ENCODE measurements around the gene GLYATL1B.
"Not testable (repeated sequence)": the region's sequence is repeated elsewhere in the genome, so short reads cannot be mapped to it uniquely, and the experiment has no call there.

Gene GLYATL1B

DNA sequence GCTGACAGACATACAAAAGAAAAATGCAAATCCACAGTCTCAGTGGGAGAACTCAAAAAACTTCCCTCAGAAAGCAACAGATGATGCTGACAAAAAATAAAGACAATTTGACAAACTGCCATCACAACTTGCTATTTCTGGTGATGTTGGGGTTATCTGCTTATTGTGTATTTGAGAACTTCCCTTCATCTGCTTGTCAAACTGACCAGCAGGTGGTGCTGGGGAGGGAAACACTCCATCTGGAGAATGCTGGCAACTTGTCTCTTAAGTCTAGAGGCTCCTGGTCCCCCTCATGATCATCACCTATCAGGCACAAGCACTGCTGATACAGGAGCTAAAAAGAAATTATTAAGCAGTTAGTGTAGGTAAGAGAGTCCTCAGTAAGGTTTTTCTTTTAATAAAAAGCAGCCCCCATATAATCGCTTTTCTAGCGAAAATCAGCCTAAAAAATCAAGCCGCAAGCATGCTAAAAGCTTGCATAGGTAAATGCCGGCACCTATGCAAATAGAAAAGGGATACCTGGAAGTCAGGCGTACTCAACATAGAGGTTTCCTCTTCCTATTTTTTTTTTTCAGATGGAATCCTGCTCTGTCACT is 11.1 kb downstream of the GLYATL1B start:
- DNase-seq, result no peak

DNA sequence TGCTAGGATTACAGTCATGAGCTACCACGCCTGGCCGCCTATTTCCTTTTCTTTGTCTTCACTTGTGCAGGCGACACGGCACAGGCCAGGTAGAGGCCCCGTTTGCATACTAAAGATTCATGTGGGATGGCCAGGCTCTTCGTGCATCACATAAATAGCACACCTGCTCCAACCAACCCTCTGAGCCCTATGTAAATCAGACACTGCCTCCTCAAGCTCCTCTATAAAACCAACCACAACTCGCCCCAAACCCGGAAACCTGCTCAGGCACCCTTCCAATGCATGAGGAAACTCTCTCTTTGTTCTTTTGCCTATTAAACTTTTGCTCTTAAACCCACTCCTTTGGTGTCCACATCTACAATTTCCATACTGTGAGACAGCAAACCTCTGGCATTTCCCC is 11.8 kb downstream of the GLYATL1B start:
- not testable (repeated sequence) for DNase-seq

DNA sequence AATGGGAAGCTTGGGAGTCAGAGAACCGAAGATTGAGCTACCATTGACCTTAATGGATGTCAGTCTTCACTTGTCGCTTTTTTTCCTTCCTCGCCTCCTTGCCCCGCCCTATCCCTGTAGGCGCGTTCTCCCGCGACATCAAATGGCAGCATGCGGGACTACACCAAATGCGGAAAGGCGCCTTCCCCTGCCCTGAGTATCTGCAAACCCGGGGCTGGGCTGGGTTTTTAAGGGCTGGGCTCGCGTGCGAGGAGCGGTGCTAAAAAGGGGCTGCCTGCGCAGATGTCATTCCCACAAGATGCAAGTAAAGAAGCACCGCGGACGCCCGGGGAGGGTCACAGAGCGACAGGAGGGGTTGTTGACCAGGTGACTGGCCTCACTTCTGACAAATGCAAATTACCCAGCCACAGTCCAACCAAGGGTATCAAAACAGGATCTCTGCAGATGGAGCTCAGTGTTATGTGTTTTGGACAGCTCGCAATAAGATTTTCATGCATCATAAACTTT is 16.2 kb downstream of the GLYATL1B start:
- DNase-seq, result no peak

DNA sequence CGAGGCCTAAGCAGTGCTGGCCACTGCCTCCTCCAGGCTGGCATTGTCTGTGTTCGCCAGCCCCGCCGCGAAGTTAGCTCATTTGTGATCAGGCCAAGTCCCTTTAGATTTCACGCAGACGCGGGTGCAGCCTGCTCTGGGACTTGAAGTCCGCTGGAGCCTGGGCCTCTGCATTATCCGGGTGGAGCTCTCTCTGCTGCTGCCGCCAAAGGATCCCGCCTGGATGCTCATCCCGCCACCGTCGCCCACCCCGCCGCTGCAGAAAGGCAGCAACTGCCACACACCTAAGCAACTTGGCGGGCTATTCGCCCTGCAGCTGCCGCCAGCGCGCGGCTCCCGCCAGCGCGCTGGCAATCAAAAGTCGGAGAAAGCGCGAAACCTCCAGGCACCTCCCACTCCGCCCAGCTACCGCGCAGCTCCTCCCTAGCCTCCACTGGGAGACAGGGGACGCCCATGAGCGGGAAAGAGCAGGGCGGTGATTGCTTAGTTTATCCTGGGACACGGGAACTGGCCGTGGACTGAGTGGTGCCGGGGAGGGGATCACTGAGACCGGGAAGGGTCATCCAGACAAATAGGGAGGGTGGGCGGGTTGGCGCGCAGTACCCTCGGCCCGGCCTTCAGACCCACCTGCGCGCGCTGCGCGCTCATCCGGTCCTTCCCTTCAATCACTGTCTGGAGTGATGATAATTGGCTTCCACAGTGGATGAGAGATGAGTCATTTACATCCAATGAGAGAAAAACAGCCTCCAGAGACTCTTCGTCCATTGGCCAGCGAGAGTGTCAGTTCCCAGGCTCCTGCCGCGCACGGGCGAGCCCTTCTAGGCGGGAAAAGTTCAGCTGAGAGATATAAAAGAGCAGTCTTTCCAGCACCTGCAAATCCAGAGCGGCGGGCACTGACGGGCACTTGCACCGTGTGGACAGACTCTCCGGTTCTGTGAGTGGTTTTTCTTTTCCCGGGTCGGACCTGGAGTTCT is 20.5 kb downstream of the GLYATL1B start, which contains the start of gene FAM111B:
Gene FAM111B (plus strand): TSS at position 875 of the 974 bp plus-strand sequence. CDS start 2,389 bp downstream, outside the sequence.
- peak; percentile 97 for DNase-seq

DNA sequence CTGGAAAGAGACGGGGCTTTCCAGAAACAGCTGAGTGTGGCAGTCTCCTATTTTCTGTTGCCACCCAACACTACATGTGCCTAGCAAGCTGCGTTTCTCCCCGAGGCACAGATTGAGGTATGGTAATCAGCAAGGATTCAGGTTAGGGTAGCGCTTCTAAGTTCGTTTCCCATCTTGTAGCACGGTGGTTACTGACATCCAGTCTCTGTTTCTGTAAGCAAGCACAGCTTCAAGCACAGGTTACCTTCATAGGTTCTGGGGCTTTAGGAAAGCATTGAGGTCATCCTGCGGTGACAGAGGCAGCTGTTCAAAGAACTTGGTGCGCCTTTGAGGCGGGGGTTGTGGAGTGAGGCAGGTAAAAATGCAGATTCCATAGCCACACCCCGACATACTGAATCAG is 21.6 kb downstream of the GLYATL1B start:
- DNase-seq, result not testable (repeated sequence)

DNA sequence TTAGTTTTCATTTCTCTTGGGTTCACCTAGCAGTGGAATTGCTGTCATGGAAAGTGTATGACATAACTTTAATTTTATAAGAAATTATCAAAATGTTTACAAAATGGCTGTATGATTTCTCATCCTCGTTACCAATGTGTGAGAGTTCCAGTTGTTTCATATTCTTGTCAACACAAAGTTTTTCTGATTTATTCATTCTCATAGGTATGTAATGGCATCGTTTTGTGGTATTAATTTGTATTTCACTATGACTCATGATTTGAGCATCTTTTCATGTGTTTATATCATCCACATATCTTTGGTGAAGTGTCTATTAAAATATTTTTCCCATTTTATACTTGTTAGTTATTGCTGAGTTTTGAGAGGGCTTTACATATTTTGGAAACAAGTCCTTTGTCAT is 26.4 kb downstream of the GLYATL1B start:
- no peak for DNase-seq

DNA sequence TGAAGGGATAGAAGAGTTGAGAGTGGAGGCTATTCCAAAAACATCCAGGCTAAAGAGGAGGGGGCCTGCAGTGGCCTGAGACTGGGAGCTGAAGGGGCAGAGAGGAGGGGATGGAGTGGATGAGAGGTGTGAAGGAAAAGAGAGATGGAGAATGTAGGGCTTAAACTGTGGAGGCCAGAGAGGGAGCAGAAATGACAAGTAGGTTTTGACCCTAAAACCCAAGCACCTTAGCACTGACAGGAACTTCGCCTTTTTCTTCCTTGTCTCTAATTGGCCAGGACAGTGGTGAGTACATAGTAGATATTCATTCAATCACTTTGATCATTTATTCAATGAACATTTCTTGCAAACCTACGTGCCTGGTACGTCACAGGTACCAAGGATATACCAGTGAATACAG is 28.2 kb downstream of the GLYATL1B start:
- DNase-seq, result no peak

DNA sequence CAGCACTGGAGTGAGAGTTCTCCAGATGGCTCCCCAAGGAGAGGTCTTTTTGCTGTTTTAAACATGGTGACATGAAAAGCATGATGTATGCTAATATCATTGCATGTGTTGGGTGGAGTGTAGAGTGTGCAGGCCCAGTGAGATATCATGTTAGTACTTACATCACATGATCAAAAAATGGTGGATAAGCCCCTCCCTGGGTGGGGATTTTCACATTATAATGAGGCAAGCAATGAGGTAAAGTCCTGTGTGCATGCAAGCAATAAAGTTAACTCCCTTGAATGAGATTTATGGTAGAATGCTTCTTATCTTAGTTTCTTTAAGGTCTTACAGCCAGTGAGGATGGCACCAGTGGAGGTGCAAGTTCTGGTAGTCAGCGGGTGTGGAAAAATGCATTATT is 29.4 kb downstream of the GLYATL1B start:
- no peak for DNase-seq

DNA sequence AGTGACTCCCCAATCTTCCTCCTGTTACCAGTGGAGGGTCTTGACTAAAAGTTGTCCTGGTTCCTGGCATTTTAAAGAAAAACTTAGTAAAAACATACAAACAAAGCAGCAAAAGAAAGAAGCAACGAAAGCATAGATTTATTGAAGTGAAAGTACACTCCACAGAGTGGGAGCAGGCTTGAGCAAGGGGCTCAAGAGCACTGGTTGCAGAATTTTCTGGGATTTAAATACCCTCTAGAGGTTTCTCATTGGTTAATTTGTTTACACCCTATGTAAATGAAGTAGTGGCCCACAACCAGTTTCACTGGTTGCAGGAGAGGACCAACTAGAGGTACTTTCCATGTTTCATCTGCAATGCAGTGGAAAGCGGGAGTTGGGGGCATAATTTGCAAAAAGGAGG is 31.7 kb downstream of the GLYATL1B start:
- DNase-seq, result no peak

DNA sequence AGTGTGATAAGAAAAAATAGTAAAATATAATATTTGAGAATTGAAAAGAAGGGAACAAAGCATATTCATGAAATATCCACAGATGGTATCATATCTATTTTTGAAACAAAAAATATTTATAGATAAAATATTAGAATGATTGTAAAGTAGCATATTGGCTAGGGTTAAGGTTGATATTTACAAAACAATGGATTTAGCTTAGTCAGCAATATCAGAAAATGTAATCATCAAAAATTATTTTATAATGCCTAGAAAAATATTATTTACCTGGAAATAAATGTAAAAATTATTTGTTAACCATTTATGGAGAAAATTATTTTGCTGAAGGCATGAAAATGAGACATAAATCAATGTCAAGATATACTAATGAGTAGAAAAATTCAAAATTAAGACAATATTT is 33.7 kb downstream of the GLYATL1B start:
- no peak for DNase-seq

DNA sequence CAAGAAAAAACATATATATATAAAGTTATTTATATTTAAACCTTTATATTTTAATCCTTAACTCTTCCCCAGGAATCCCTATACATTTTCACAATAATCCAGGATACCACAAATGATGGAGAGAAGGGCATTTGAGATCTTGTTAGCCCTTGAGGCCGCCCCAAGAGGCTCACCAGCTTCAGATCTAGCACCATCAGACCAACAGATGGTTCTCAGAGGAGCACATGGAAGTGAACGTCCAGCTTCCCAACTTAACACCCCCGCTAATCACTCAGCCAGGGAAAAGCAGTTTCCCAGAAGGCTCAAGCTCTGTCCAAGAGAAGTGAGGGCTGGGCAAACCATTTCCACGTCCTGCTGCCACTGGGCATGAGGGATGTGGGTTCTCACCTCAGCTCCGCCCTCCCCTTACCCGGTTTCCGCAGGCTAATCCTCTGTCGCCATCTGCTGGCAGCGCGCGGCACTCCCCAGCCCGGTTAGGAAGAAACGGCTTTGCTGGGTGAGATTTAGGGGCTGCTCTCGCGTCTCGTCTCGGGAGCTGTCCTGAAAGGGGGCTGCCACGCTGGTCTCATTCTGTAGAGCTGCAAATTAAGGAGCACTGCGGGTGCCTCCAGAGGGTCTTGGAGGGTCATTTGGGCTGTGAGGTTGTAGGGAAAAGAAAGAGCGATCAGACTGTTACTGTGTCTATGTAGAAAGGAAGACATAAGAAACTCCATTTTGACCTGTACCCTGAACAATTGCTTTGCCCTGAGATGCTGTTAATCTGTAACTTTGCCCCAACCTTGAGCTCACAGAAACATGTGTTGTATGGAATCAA is 49.7 kb downstream of the GLYATL1B start:
- peak; percentile 56 for DNase-seq

DNA sequence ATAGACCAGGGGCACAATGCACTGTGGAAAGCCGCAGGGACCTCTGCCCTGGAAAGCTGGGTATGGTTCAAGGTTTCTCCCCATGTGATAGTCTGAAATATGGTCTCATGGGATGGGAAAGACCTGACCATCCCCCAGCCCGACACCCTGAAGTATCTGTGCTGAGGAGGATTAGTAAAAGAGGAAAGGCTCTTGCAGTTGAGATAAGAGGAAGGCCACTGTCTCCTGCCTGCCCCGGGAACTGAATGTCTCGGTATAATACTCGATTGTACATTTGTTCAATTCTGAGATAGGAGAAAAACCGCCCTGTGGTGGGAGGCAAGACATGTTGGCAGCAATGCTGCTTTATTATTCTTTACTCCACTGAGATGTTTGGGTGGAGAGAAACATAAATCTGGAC is 50.4 kb downstream of the GLYATL1B start:
- not testable (repeated sequence) for DNase-seq

DNA sequence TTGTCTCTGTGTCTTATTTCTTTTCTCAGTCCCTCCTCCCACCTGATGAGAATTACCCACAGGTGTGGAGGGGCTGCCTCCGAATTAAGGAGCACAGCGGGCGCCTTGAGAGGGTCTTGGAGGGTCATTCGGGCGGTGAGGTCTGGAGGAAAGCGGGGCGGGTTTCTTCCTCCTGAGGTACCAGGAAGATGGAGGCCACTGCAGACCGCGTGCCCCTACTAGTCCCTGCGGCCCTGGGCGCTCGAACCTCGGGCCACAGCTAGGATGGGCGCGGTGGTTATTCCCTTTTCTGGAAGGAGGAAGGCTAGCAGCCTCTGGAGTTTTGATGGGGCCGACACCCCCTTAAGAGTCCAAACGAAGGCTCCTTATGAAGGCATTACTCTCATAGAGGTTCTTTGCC is 51.1 kb downstream of the GLYATL1B start:
- DNase-seq, result no peak

DNA sequence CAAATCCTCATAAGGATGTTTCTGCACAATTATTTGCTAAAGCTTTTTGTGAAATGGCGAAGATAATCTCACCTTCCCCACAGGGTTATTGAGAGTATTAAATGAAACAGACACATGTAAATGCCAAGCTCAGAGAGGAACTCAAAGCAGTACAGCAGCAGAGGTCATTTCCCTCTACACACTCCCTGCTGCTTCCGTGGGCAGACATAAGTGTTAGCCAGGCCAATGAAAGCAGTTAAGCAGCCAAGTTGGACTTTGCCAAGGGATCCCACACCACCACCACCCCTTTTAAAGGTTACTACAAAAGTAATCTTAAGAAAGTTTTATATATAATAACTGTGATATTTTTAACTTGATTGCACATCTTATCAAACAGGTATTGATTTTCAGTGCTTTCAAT is 52.5 kb downstream of the GLYATL1B start:
- DNase-seq, result no peak

DNA sequence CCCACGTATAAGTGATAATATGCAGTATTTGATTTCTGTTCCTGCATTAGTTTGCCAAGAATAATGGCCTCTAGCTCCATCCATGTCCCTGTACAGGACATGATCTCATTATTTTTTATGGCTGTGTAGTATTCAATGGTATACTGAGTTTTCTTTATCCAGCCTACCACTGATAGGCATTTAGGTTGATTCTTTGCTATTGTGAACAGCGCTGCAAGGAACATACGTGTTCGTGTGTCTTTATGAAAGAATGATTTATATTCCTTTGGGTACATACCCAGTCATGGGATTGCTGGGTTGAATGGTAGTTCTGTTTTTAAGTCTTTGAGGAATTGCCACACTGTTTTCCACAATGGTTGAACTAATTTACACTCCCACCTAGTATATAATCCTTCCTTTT is 55.1 kb downstream of the GLYATL1B start:
- DNase-seq, result no peak

DNA sequence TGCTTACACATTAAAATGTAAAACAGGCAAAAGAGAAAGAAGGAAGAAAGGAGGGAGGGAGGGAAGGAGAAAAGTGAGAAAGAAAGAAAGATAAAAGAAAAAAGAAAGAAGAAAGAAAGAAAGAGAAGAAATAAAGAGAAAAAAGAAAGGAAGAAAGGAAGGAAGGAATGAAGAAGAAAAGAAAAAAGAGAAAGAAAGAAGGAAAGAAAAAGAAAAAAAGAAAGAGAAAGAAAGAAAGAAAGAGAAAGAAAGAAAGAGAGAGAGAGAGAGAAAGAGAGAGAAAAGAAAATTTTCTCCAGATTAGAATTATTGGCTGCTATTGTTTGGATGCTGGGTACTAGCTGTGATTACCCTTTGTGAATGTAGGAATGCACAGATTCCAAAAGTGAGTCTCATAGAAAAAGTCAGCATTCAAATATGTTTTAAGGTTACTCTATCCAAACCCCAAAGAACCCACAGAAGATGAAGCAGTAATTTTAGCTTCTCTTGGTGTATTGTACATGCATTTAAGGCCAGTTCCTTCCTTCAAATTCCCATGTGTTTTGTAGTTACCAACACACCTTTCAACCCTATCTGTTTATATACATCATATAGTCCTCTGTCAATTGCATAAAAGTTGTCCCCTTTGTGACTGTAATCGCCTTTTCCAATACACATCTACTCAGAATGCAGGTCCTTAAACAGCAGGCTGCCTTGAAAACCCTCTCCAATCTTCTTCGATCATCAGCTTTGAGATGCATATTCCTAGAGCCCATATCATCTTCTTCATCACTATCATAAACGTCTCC is 55.8 kb downstream of the GLYATL1B start:
- DNase-seq, result peak; percentile 33

DNA sequence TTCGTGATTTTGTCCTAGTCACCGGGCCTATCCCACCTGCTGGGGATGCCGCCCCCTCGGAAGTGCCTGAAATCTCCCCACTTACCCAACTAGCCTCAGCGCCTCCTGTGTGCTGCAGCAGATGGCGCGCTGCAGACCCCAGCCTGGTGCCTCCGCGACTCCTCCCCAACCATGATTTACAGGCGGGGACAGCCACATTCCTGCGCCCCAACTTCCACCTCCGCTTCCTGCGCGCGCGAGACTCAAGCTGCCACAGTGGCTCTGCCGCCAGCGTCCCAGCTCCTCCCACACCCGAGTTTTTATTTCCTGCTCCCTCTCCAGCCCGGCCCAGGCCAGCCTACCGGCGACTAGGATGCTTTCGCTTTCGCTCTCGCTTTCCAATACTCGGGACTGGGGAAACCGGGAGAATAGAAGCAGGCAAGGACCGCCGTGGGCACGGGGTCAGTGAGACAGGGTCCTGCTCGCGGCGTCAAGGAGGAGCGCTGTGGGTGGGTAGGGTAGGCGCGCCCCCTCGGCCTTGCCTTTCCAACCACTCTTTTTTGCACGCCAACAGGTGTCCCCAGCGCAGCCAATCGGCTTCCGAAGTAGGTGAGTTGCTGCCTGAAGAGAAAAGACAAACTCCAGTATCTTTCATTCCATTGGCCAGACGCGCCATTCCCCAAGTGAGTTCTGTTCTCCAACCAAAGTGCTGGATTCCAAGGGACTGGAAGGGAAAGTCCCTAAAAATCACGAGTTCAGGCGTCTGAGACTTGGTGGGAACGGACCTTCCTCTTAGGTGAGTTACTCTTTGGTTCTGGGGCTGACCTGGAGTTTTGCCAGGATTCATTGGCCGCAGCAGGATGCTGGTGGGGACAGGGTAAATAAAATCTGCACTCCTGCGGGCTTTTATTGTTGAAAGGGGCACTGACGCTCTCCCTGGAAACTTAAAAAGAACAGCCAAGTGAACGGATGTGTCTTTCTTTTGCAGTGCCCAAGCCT is 56.7 kb downstream of the GLYATL1B start, which contains the start of gene FAM111A:
Gene FAM111A (plus strand): TSS at position 327 of the 978 bp plus-strand sequence. CDS start 6,017 bp downstream, outside the sequence.
- DNase-seq, result peak; percentile 95

DNA sequence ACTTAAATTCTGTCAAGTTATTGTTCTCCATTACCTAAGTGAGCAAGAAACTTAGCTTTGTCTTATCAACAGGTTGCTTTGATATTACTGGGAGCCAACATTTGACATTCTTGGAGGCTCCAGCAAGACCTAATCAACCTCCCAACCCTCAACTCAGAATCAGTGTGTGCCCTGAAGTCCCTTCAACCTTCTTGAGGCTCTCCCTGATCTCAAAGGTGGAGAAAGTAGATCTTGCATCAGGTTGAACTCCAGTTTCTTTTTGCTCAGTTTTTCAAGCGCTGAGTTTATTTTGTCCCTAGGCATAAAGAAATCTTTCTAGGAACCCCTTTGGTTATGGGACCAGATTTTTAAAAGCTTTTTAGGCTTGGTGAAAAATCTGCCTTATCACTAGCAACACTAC is 58.0 kb downstream of the GLYATL1B start:
- DNase-seq, result no peak

Measured in NCI-H226 (cell line).